Neural crest cell (in vitro differentiated cells): ENCODE measurements around the gene POLR2M. TPM values are rescaled to one million over a fixed set of nuclear protein-coding genes. Genes with fewer than 3 reads are reported as not detected.

ENCODE experiments used
- DNase-seq: peaks from one replicate; pipeline ENCODE4 v3.0.0; 2021; ENCODE audit warnings: low read depth, mixed read lengths, low spot score
- H3K27ac Mint-ChIP-seq: one replicate; pipeline ENCODE4 v1.8.0; 2021; ENCODE audit warnings: mild to moderate bottlenecking, mixed read lengths; ENCODE audit not compliant: unreplicated experiment
- H3K27me3 Mint-ChIP-seq: 2 replicates; pipeline ENCODE4 v1.8.0; 2021; ENCODE audit warnings: low read depth, mild to moderate bottlenecking, mixed read lengths
- H3K36me3 Mint-ChIP-seq: 2 replicates; pipeline ENCODE4 v1.8.0; 2021; ENCODE audit warnings: low read depth, mild to moderate bottlenecking, mixed read lengths
- H3K4me1 Mint-ChIP-seq: 2 replicates; pipeline ENCODE4 v1.8.0; 2021; ENCODE audit warnings: mixed read lengths
- H3K4me3 Mint-ChIP-seq: one replicate; pipeline ENCODE4 v1.8.0; 2021; ENCODE audit warnings: mild to moderate bottlenecking, mixed read lengths
- H3K9me3 Mint-ChIP-seq: 2 replicates; pipeline ENCODE4 v1.8.0; 2021; ENCODE audit warnings: mixed read lengths
- CTCF ChIP-seq: fragments of 200-600 bp; sonication (generic); conservative IDR thresholded peaks from 2 replicates; pipeline ENCODE4 v1.5.0; 2021; ENCODE audit warnings: antibody characterized with exemption, mild to moderate bottlenecking
- total RNA-seq: library from RNA; stranded (reverse); gene quantifications from 2 replicates; pipeline ENCODE4 v1.2.1, GENCODE V29; 2021

The POLR2M gene
- total RNA-seq, 1 donor from 2014 or later = 73.6 TPM

DNA sequence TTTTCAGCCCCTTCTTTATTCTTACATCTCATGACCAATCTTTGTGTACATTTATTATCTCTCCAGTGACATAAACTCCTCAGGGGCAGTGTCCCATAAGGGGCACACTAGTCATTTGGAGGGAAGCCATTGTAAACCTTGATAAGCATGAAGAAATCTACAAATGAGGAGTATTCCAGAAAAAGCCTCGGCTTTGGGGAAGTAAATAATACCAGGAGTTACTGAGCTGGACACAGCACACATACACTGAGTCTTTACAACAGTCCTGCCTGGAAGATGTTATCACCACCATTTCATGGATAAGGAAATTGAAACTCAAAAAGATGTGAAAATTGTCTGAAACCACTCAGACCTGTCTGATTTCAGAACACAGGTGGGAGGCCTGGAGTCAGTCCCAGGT lies 15.4 kb upstream of the POLR2M start:
- Mint-ChIP-seq H3K36me3 (no peaks in the 10 kb centered on the region), H3K4me1 (no peaks in the 10 kb centered on the region), H3K27ac (no peak overlapping the region), H3K27me3 (peaks cover 2% of the 10 kb centered on the region), H3K9me3 (no peaks in the 10 kb centered on the region), H3K4me3 (no peak overlapping the region)
- no peak for TF ChIP-seq CTCF
- no peak for DNase-seq

GRCh38 chr15:57692709-57693108 lies 13.8 kb upstream of the POLR2M start:
- TF ChIP-seq CTCF = no peak
- H3K9me3 Mint-ChIP-seq = no peaks in the 10 kb centered on the region
- no peaks in the 10 kb centered on the region for H3K4me1 Mint-ChIP-seq
- H3K27ac Mint-ChIP-seq = no peak overlapping the region
- H3K36me3 Mint-ChIP-seq = no peaks in the 10 kb centered on the region
- H3K27me3 Mint-ChIP-seq = peaks cover 2% of the 10 kb centered on the region
- DNase-seq = no peak
- H3K4me3 Mint-ChIP-seq = no peak overlapping the region

DNA sequence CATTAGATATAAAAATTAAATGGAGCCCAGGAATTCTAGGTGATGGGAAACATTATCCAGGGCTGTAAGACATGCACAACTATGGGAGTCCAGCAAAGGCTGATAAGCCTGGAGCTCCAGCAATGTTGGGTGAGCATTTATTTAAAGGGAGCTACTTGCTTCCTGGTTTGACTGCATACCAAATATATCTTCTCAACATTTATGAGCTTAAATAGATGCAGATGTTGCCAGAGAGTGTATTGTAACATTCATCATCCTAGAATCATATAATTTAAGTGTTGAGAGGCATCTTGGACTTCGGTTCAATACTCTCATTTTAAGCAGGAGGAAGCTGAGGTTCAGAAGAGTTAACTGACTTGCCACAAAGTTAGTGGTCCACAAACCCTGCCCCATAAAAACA lies 12.2 kb upstream of the POLR2M start:
- no peak for DNase-seq
- H3K4me1 Mint-ChIP-seq = no peaks in the 10 kb centered on the region
- no peak overlapping the region for H3K4me3 Mint-ChIP-seq
- no peak for TF ChIP-seq CTCF
- peaks cover 11% of the 10 kb centered on the region for H3K27me3 Mint-ChIP-seq
- H3K9me3 Mint-ChIP-seq = no peaks in the 10 kb centered on the region
- no peak overlapping the region for H3K27ac Mint-ChIP-seq
- H3K36me3 Mint-ChIP-seq = no peaks in the 10 kb centered on the region

GRCh38 chr15:57696146-57696545 lies 10.4 kb upstream of the POLR2M start:
- no peaks in the 10 kb centered on the region for H3K4me1 Mint-ChIP-seq
- no peaks in the 10 kb centered on the region for H3K9me3 Mint-ChIP-seq
- H3K4me3 Mint-ChIP-seq = no peak overlapping the region
- DNase-seq = no peak
- no peaks in the 10 kb centered on the region for H3K36me3 Mint-ChIP-seq
- peaks cover 25% of the 10 kb centered on the region for H3K27me3 Mint-ChIP-seq
- H3K27ac Mint-ChIP-seq = no peak overlapping the region
- TF ChIP-seq CTCF = no peak

DNA sequence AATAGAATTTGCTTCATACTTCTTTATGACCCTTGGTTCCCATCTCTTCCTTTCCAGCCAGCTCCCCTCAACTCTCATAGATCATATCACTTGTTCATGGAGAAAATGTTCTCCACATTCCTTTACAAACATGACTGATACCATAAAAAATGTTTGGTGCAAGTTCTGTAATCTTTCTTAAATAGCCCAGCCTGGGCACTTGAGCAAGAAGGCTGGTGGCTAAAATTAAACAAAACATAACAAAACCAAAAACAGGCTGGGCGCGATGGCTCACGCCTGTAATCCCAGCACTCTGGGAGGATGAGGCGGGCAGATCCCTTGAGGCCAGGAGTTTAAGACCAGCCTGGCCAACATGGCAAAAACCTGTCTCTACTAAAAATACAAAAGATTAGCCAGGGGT lies 8.9 kb upstream of the POLR2M start:
- H3K27me3 Mint-ChIP-seq = peaks cover 36% of the 10 kb centered on the region
- H3K4me3 Mint-ChIP-seq = no peak overlapping the region
- H3K9me3 Mint-ChIP-seq = no peaks in the 10 kb centered on the region
- no peak for TF ChIP-seq CTCF
- no peak overlapping the region for H3K27ac Mint-ChIP-seq
- H3K4me1 Mint-ChIP-seq = no peaks in the 10 kb centered on the region
- H3K36me3 Mint-ChIP-seq = no peaks in the 10 kb centered on the region
- no peak for DNase-seq

DNA sequence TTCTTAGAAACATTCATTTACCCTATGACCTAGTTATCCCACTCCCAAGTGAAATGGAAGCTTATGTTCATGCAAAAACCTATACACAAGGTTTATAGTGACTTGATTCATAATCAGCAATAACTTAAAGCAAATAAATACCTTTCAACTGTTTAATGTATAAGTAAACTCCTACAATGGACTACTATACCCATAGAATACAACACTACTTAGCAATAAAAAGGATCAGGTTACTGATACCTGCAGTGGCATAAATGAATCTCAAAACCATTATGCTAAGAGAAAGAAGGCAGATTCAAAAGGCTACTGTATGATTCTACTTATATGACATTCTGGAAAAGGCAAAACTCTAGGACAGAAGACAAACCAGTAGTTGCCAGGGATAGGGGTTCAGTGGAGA lies 8.3 kb upstream of the POLR2M start:
- no peaks in the 10 kb centered on the region for H3K36me3 Mint-ChIP-seq
- H3K4me3 Mint-ChIP-seq = no peak overlapping the region
- no peak for TF ChIP-seq CTCF
- no peaks in the 10 kb centered on the region for H3K4me1 Mint-ChIP-seq
- H3K27me3 Mint-ChIP-seq = peaks cover 42% of the 10 kb centered on the region
- H3K9me3 Mint-ChIP-seq = no peaks in the 10 kb centered on the region
- H3K27ac Mint-ChIP-seq = no peak overlapping the region
- no peak for DNase-seq
